Liver (tissue), 3 donors: ENCODE measurements around the gene ALKAL2.

ENCODE experiments used
- FOXA2 ChIP-seq: IDR thresholded peaks from 2 replicates; pipeline ENCODE4 v1.6.1; 2016; ENCODE audit warnings: antibody characterized with exemption
- JUND ChIP-seq, 2 donors: IDR thresholded peaks; 2 replicates each; pipeline ENCODE4 v1.6.1; 2016; ENCODE audit warnings: antibody characterized with exemption in 2 of 2
- TAF1 ChIP-seq: conservative IDR thresholded peaks from 2 replicates; pipeline ENCODE4 v1.6.1; 2016; ENCODE audit warnings: antibody characterized with exemption, mild to moderate bottlenecking
- YY1 ChIP-seq: IDR thresholded peaks from 2 replicates; pipeline ENCODE4 v1.6.1; 2016; ENCODE audit warnings: antibody characterized with exemption, mild to moderate bottlenecking
- TF ChIP-seq, protein P1 (sequence below): IDR thresholded peaks from 2 replicates; pipeline ENCODE4 v1.6.1; 2016; ENCODE audit warnings: antibody characterized with exemption
- TF ChIP-seq, protein P2 (sequence below): fragments of 150-350 bp; IDR thresholded peaks from 2 replicates; pipeline ENCODE4 v1.5.1; 2017; ENCODE audit warnings: improper control_type of control experiment, low read depth, low read length; ENCODE audit not compliant: missing input control
- TF ChIP-seq, protein P3 (sequence below): IDR thresholded peaks from 2 replicates; pipeline ENCODE4 v1.6.1; 2016; ENCODE audit warnings: antibody characterized with exemption, mild to moderate bottlenecking
- donor health status: healthy.
- donor health status: healthy.

DNA sequence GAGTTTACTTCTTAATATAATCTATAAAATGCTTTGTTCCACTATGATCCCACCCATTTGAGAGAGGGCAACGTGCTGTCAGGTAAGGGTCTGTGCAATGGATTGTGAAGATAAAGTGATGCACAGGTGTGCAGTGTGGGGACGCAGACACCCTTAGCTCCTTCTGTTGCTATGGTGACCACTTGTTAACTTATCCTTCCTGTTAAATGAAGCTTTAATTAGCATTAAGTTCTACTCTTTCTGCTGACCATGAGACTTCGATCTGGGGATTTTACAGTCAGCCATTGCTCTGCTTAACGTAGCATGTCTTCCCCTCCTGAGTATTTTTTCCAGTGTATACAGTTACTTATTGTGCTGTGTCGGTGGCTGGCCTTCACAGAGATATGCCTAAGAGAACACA, 23.1 kb upstream of the ALKAL2 start:
- TF ChIP-seq, protein P1, sequence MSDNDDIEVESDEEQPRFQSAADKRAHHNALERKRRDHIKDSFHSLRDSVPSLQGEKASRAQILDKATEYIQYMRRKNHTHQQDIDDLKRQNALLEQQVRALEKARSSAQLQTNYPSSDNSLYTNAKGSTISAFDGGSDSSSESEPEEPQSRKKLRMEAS: no peak
- TF ChIP-seq FOXA2 (no peak), JUND (IDR thresholded peaks at IDR 0.05) (no peak), YY1 (no peak), TAF1 (no peak)
- TF ChIP-seq, protein P2, sequence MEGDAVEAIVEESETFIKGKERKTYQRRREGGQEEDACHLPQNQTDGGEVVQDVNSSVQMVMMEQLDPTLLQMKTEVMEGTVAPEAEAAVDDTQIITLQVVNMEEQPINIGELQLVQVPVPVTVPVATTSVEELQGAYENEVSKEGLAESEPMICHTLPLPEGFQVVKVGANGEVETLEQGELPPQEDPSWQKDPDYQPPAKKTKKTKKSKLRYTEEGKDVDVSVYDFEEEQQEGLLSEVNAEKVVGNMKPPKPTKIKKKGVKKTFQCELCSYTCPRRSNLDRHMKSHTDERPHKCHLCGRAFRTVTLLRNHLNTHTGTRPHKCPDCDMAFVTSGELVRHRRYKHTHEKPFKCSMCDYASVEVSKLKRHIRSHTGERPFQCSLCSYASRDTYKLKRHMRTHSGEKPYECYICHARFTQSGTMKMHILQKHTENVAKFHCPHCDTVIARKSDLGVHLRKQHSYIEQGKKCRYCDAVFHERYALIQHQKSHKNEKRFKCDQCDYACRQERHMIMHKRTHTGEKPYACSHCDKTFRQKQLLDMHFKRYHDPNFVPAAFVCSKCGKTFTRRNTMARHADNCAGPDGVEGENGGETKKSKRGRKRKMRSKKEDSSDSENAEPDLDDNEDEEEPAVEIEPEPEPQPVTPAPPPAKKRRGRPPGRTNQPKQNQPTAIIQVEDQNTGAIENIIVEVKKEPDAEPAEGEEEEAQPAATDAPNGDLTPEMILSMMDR: no peak
- TF ChIP-seq, protein P3, sequence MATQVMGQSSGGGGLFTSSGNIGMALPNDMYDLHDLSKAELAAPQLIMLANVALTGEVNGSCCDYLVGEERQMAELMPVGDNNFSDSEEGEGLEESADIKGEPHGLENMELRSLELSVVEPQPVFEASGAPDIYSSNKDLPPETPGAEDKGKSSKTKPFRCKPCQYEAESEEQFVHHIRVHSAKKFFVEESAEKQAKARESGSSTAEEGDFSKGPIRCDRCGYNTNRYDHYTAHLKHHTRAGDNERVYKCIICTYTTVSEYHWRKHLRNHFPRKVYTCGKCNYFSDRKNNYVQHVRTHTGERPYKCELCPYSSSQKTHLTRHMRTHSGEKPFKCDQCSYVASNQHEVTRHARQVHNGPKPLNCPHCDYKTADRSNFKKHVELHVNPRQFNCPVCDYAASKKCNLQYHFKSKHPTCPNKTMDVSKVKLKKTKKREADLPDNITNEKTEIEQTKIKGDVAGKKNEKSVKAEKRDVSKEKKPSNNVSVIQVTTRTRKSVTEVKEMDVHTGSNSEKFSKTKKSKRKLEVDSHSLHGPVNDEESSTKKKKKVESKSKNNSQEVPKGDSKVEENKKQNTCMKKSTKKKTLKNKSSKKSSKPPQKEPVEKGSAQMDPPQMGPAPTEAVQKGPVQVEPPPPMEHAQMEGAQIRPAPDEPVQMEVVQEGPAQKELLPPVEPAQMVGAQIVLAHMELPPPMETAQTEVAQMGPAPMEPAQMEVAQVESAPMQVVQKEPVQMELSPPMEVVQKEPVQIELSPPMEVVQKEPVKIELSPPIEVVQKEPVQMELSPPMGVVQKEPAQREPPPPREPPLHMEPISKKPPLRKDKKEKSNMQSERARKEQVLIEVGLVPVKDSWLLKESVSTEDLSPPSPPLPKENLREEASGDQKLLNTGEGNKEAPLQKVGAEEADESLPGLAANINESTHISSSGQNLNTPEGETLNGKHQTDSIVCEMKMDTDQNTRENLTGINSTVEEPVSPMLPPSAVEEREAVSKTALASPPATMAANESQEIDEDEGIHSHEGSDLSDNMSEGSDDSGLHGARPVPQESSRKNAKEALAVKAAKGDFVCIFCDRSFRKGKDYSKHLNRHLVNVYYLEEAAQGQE: no peak
